IMR-90 (cell line): ENCODE results near the gene AANAT. TPM values are rescaled to one million over a fixed set of nuclear protein-coding genes. Genes with fewer than 3 reads are reported as not detected.

ENCODE experiments used
- ATAC-seq: fragments of 200-7000 bp; cut with Tn5 transposase; 2 replicates; pipeline ENCODE4 v1.9.1; 2020; ENCODE audit warnings: low read depth, mild to moderate bottlenecking, moderate library complexity
- BruUV-seq: library from RNA; stranded (reverse); fragments of 400-500 nt; replicated peaks from 2 replicates; lab custom pipeline; 2021; lab: Mats Ljungman, UMichigan
- CTCF ChIA-PET: fragments of 300-600 bp; formaldehyde crosslinking; extraction: SDS; loops from one replicate; lab custom pipeline; 2021; ENCODE audit warnings: antibody characterized with exemption; lab: Yijun Ruan, JAX
- POLR2A ChIA-PET: fragments of 300-600 bp; sonication (Branson Sonifier 250); formaldehyde crosslinking; loops from one replicate; lab custom pipeline; 2022; ENCODE audit warnings: antibody characterized with exemption; ENCODE audit not compliant: unreplicated experiment; lab: Charles Lee
- DNase-seq: peaks from one replicate; pipeline ENCODE4 v3.0.0; 2013
- H2AFZ ChIP-seq: replicated peaks from 2 replicates; pipeline ENCODE3; 2013; ENCODE audit warnings: low read length, mild to moderate bottlenecking; ENCODE audit not compliant: poor library complexity
- H2AK5ac ChIP-seq: 2 replicates; pipeline ENCODE4 v1.6.1; 2013; ENCODE audit warnings: low read depth, low read length, inconsistent platforms
- H2AK9ac ChIP-seq: replicated peaks from 2 replicates; pipeline ENCODE3; 2013; ENCODE audit warnings: mild to moderate bottlenecking, low read depth, low read length, moderate library complexity; ENCODE audit not compliant: poor library complexity
- H2BK120ac ChIP-seq: 2 replicates; pipeline ENCODE4 v1.6.1; 2013; ENCODE audit warnings: low read depth, low read length, inconsistent platforms
- H2BK15ac ChIP-seq: 3 replicates; pipeline ENCODE4 v1.6.1; 2013; ENCODE audit warnings: low read depth, low read length, inconsistent platforms
- H2BK20ac ChIP-seq: 2 replicates; pipeline ENCODE4 v1.6.1; 2013; ENCODE audit warnings: low read depth, mild to moderate bottlenecking, inconsistent platforms, low read length, moderate library complexity
- H2BK5ac ChIP-seq: 2 replicates; pipeline ENCODE4 v1.6.1; 2013; ENCODE audit warnings: mild to moderate bottlenecking, low read depth, low read length, inconsistent platforms; ENCODE audit not compliant: poor library complexity, severe bottlenecking
- H3K14ac ChIP-seq: replicated peaks from 2 replicates; pipeline ENCODE4 v1.6.1; 2013; ENCODE audit warnings: low read depth, low read length, inconsistent platforms
- H3K18ac ChIP-seq: 2 replicates; pipeline ENCODE4 v1.6.1; 2013; ENCODE audit warnings: low read depth, low read length, control low read depth
- H3K23ac ChIP-seq: 2 replicates; pipeline ENCODE4 v1.6.1; 2013; ENCODE audit warnings: low read depth, low read length, inconsistent platforms
- H3K27ac ChIP-seq: 2 replicates; pipeline ENCODE4 v1.5.1; 2013; ENCODE audit warnings: mild to moderate bottlenecking, control low read depth, low read length; ENCODE audit not compliant: insufficient read depth
- H3K27me3 ChIP-seq: 2 replicates; pipeline ENCODE4 v1.6.1; 2013; ENCODE audit warnings: low read length; ENCODE audit not compliant: control insufficient read depth, insufficient read depth
- H3K36me3 ChIP-seq: 2 replicates; pipeline ENCODE4 v1.6.1; 2013; ENCODE audit warnings: low read length, mixed read lengths; ENCODE audit not compliant: control insufficient read depth, insufficient read depth
- H3K4ac ChIP-seq: 2 replicates; pipeline ENCODE4 v1.6.1; 2013; ENCODE audit warnings: low read depth, low read length, inconsistent platforms
- H3K4me1 ChIP-seq: 2 replicates; pipeline ENCODE4 v1.6.1; 2013; ENCODE audit warnings: low read length, mixed read lengths; ENCODE audit not compliant: control insufficient read depth, insufficient read depth
- H3K4me2 ChIP-seq: 2 replicates; pipeline ENCODE4 v1.6.1; 2013; ENCODE audit warnings: low read depth, mild to moderate bottlenecking, control low read depth, low read length, moderate library complexity
- H3K4me3 ChIP-seq: 2 replicates; pipeline ENCODE4 v1.5.1; 2013; ENCODE audit warnings: low read depth, mild to moderate bottlenecking, control low read depth, low read length, moderate library complexity; ENCODE audit not compliant: insufficient read depth
- H3K56ac ChIP-seq: 2 replicates; pipeline ENCODE4 v1.6.1; 2013; ENCODE audit warnings: low read length, inconsistent platforms; ENCODE audit not compliant: insufficient read depth; ENCODE audit errors: extremely low read depth
- H3K79me1 ChIP-seq, 2 experiments: 2 replicates each; pipeline ENCODE4 v1.6.1; 2013; ENCODE audit warnings: low read length in 2 of 2, inconsistent platforms in 1 of 2, low read depth in 1 of 2
- H3K9ac ChIP-seq: 2 replicates; pipeline ENCODE4 v1.6.1; 2013; ENCODE audit warnings: low read depth, low read length, control low read depth
- H3K9me1 ChIP-seq: 2 replicates; pipeline ENCODE4 v1.6.1; 2013; ENCODE audit warnings: low read length, inconsistent platforms; ENCODE audit not compliant: insufficient read depth
- H3K9me3 ChIP-seq: 2 replicates; pipeline ENCODE4 v1.6.1; 2013; ENCODE audit warnings: low read length; ENCODE audit not compliant: control insufficient read depth, insufficient read depth
- H4K20me1 ChIP-seq: 2 replicates; pipeline ENCODE4 v1.6.1; 2013; ENCODE audit warnings: low read length, inconsistent platforms; ENCODE audit not compliant: insufficient read depth
- H4K5ac ChIP-seq: 2 replicates; pipeline ENCODE4 v1.6.1; 2013; ENCODE audit warnings: mild to moderate bottlenecking, low read depth, low read length, control low read depth
- H4K8ac ChIP-seq, 2 experiments: 2 replicates each; pipeline ENCODE4 v1.6.1; 2013; ENCODE audit warnings: low read depth in 2 of 2, low read length in 2 of 2, control low read depth in 1 of 2, inconsistent platforms in 1 of 2
- H4K91ac ChIP-seq: 2 replicates; pipeline ENCODE4 v1.6.1; 2013; ENCODE audit warnings: low read depth, low read length, inconsistent platforms; ENCODE audit not compliant: insufficient read depth
- BHLHE40 ChIP-seq: fragments of 150-350 bp; IDR thresholded peaks from 2 replicates; pipeline ENCODE4 v1.6.1; 2016; ENCODE audit warnings: mild to moderate bottlenecking, low read depth, low read length
- CEBPB ChIP-seq: IDR thresholded peaks from 2 replicates; pipeline ENCODE4 v1.6.1; 2012; ENCODE audit warnings: low read depth, low read length, improper control_type of control experiment
- CHD1 ChIP-seq: IDR thresholded peaks from 2 replicates; pipeline ENCODE4 v1.6.1; 2012; ENCODE audit warnings: low read depth, low read length, improper control_type of control experiment
- CTCF ChIP-seq: conservative IDR thresholded peaks from 2 replicates; pipeline ENCODE4 v1.5.1; 2012; ENCODE audit warnings: mild to moderate bottlenecking, low read depth, low read length, improper control_type of control experiment
- ELK1 ChIP-seq: fragments of 150-350 bp; IDR thresholded peaks from 2 replicates; pipeline ENCODE4 v1.6.1; 2016; ENCODE audit warnings: low read depth, mild to moderate bottlenecking, low read length, moderate library complexity, borderline replicate concordance
- FOS ChIP-seq: fragments of 150-350 bp; IDR thresholded peaks from 2 replicates; pipeline ENCODE4 v1.6.1; 2016; ENCODE audit warnings: low read depth, low read length
- MAFK ChIP-seq: IDR thresholded peaks from 2 replicates; pipeline ENCODE4 v1.6.1; 2012; ENCODE audit warnings: low read depth, low read length, improper control_type of control experiment
- MAZ ChIP-seq: IDR thresholded peaks from 2 replicates; pipeline ENCODE4 v1.6.1; 2012; ENCODE audit warnings: low read depth, mild to moderate bottlenecking, low read length, improper control_type of control experiment, moderate library complexity, borderline replicate concordance
- MXI1 ChIP-seq: IDR thresholded peaks from 2 replicates; pipeline ENCODE4 v1.6.1; 2012; ENCODE audit warnings: low read depth, mild to moderate bottlenecking, low read length, moderate library complexity, borderline replicate concordance
- NFE2L2 ChIP-seq: fragments of 150-350 bp; IDR thresholded peaks from 2 replicates; pipeline ENCODE4 v1.6.1; 2016; ENCODE audit warnings: low read depth, mild to moderate bottlenecking, low read length
- POLR2A ChIP-seq: IDR thresholded peaks from 2 replicates; pipeline ENCODE4 v1.6.1; 2012; ENCODE audit warnings: mild to moderate bottlenecking, low read depth, low read length
- RAD21 ChIP-seq: IDR thresholded peaks from 2 replicates; pipeline ENCODE4 v1.6.1; 2012; ENCODE audit warnings: low read length, improper control_type of control experiment
- RCOR1 ChIP-seq: IDR thresholded peaks from 2 replicates; pipeline ENCODE4 v1.6.1; 2012; ENCODE audit warnings: mild to moderate bottlenecking, low read length, improper control_type of control experiment; ENCODE audit not compliant: insufficient replicate concordance
- RFX5 ChIP-seq: IDR thresholded peaks from 2 replicates; pipeline ENCODE4 v1.8.0; 2012; ENCODE audit warnings: low read depth, mild to moderate bottlenecking, low read length, moderate library complexity
- SMC3 ChIP-seq: fragments of 150-350 bp; IDR thresholded peaks from 2 replicates; pipeline ENCODE4 v1.6.1; 2016; ENCODE audit warnings: low read depth, mild to moderate bottlenecking, antibody characterized with exemption, low read length, moderate library complexity
- USF2 ChIP-seq: fragments of 150-350 bp; IDR thresholded peaks from 2 replicates; pipeline ENCODE4 v1.6.1; 2017; ENCODE audit warnings: mild to moderate bottlenecking, antibody characterized with exemption, low read length, low read depth
- WGBS, 2 experiments: methylation state at CpG; one replicate each; pipeline versions ENCODE4 v1.1.5 to v1.1.7; 2013; ENCODE audit warnings: missing lambda C conversion rate in 2 of 2; ENCODE audit not compliant: insufficient read length in 1 of 2; ENCODE audit errors: extremely low coverage in 2 of 2; 5-methylcytosine and 5-hydroxymethylcytosine counted together
- dilution Hi-C: fragments of 300-500 bp; cut with HindIII; formaldehyde crosslinking; loops from one replicate; pipeline ENCODE4 v1.14.3; 2018; ENCODE audit warnings: low sequenced_read_pairs; ENCODE audit not compliant: unreplicated experiment
- in situ Hi-C: fragments of 300-500 bp; cut with MboI; formaldehyde crosslinking; loops from 3 replicates; pipeline ENCODE4 v1.14.3; 2019; ENCODE audit warnings: low sequenced_read_pairs, inconsistent platforms, mixed read lengths
- intact Hi-C: fragments of 100-400 bp; cut with micrococcal nuclease; formaldehyde crosslinking; loops from 2 replicates; pipeline ENCODE4 v1.10.0; 2022
- polyA plus RNA-seq, 3 experiments: library from polyadenylated mRNA; depleted of rRNA; stranded (reverse); fragments of >200 nt; gene quantifications; 2 replicates each; pipeline ENCODE4 v1.2.3, GENCODE V29; 2012; ENCODE audit warnings: low replicate concordance in 1 of 3
- total RNA-seq: library from RNA; depleted of rRNA; stranded (reverse); fragments of >200 nt; gene quantifications from 2 replicates; pipeline ENCODE4 v1.2.3, GENCODE V29; 2012

Gene AANAT
- total and polyA plus RNA-seq, 2 of the 4 experiments (the other 2 are of a cell fraction) = 0.21 TPM; not detected in 1

GRCh38 chr17:76428511-76428910 is 38.9 kb upstream of the AANAT start:
- Histone ChIP-seq H3K27me3 (no peaks in the 10 kb centered on the region), H3K18ac (no peak overlapping the region), H3K4me1 (peaks cover 15% of the 10 kb centered on the region), H2AK5ac (no peak overlapping the region), H3K56ac (no peak overlapping the region), H3K23ac (no peak overlapping the region), H4K91ac (no peak overlapping the region), H3K4me2 (no peak overlapping the region), H3K14ac (no peak overlapping the region), H3K36me3 (no peaks in the 10 kb centered on the region), H2BK20ac (no peak overlapping the region), H4K8ac (no peak overlapping the region), H3K9me3 (no peaks in the 10 kb centered on the region), H2BK5ac (no peak overlapping the region), H3K9ac (no peak overlapping the region), H4K20me1 (peaks cover 64% of the 10 kb centered on the region), H2BK15ac (no peak overlapping the region), H3K27ac (no peak overlapping the region), H2AFZ (no peak overlapping the region), H3K79me1 (peaks cover 35 to 77% of the 10 kb centered on the region in 2 experiments), H3K4me3 (no peak overlapping the region), H2BK120ac (no peak overlapping the region), H2AK9ac (no peak overlapping the region), H3K4ac (no peak overlapping the region), H4K5ac (no peak overlapping the region), H3K9me1 (peaks cover 10% of the 10 kb centered on the region)
- TF ChIP-seq CTCF (no peak), USF2 (no peak), RCOR1 (no peak), ELK1 (no peak), MAFK (no peak), MXI1 (no peak), RFX5 (no peak), FOS (no peak), CHD1 (no peak), POLR2A (no peak), CEBPB (no peak), NFE2L2 (no peak), BHLHE40 (no peak), MAZ (no peak), RAD21 (no peak), SMC3 (no peak)
- ATAC-seq (no peak), DNase-seq (no peak)
- WGBS, 2 experiments = no CpG with 5 or more reads among the region's 1 CpG
- BruUV-seq = no TSS peak
- ChIA-PET CTCF (no interaction called here), POLR2A (no interaction called here)
- in situ Hi-C loops (no loop called here), dilution Hi-C loops (no loop called here), intact Hi-C loops (no loop called here)
